Measurements from ENCODE around the gene RPRM.

RPRM gene

DNA sequence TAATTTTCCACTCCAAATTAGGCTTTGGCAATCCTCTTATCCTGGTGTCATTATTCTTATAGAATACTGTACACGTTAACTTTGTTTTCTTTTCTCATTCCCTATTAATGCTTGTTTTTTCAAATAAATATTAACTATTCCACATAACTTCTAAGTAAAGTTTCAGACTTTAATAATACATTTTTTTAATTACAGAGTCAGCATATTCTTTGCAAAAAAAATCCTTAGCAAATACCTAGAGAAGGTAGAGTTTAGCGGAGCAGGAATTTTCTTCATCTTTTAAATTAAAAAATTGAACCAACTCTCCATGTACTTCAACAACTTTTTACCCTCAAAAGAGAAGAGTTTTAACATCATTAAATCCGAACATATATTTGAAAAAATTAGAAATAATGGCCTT, 45.2 kb downstream of the RPRM start:
- DNase-seq (ENCODE audit: low read depth): no peak
- TF ChIP-seq CTCF (IDR thresholded peaks at IDR 0.05; ENCODE audit: low read length, missing control alignments): no peak
- no peak overlapping the region for H3K4me3 ChIP-seq (replicated peaks; ENCODE audit: low read depth, low read length)

DNA sequence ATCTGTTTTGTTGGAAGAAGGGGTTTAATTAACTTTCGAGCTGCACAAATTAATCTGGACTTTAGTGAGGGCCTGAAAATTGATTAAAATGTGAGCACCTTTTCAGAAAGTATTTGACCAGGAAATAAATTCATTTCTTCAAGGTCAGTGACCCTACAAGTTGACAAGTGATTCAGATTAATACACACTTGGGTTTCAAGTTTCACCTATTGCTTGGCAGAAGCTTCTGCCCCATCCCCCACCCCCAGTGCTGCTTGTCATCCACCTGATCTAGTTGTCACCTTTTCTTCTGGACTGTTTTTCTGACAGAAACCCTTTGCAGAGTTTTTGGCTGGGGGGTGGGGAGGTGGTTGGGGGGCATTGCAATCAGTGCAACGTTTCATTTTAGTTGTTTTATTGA, 46.2 kb downstream of the RPRM start:
- no peak for DNase-seq (ENCODE audit: low read depth)
- no peak for TF ChIP-seq CTCF (IDR thresholded peaks at IDR 0.05; ENCODE audit: low read length, missing control alignments)
- H3K4me3 ChIP-seq (replicated peaks; ENCODE audit: low read depth, low read length): no peak overlapping the region

DNA sequence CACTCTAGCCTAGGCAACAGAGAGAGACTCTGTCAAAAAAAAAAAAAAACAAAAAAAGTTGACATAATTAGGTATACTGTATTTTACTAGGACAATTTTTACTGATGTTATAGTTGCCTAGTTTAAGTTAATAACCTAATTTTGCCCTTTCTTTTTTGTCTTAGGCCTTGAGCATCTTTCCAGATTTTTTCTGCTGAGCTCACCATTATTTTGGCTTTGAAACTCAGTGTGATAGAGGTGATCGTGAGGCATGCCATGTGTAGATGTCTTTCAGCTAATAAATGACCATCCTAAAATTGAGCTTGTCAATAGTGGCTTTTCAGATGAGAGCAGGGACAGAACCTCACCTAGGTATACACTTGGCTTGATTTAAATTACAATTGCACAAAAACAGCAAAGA, 47.4 kb downstream of the RPRM start:
- H3K4me3 ChIP-seq (replicated peaks; ENCODE audit: low read depth, low read length): no peak overlapping the region
- DNase-seq (ENCODE audit: low read depth): no peak
- TF ChIP-seq CTCF (IDR thresholded peaks at IDR 0.05; ENCODE audit: low read length, missing control alignments): no peak
